HS-27A (cell line): ENCODE results near the gene CTNNA3.

ENCODE experiments used
- DNase-seq: peaks from one replicate; pipeline ENCODE4 v3.0.0-alpha.2; 2012; ENCODE audit warnings: low read depth, missing footprints

Gene CTNNA3

DNA sequence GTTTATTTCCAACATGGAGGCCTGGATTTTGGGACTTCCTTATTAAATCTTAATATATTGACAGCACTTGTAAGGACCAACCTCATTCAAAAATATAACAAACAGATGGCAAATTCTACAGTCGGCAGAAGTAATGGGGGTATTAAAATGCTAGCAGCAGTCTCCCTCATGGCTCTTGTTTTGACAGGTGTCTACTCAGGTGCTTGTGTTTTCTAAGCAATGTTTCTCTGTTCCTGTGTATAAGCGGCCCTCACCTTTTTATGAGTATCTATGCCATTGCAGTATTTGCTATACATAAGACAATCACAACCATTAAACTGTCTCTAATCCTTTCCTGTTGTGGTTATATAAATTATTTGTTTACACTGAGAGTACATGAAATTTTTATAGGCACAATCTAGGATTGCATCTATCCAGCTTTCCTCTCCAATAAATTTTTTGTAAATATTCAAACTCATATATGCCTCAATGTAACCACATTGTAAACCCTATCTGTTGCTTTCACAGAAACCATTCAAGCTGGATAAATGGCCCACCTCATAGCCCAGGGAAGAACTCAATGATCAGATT lies 835.5 kb downstream of the CTNNA3 start:
- no peak for DNase-seq

DNA sequence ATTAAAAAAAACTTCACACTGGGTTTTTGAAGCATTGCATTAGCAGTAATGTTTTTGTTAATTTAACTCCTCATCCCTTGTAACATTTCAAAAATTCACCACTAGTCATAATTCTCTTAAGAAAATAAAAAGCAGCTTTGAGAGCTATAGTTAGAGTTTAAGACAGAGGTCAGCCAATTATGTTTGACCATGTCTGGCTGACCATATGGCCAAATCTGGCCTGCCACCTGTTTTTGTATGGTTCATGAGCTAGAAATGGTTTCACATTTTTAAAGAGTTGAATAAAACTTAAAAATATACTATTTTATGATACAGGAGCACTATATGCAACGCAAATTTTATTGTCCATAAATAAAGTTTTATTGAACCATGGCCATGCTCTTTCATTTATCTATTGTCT lies 843.2 kb downstream of the CTNNA3 start:
- no peak for DNase-seq

DNA sequence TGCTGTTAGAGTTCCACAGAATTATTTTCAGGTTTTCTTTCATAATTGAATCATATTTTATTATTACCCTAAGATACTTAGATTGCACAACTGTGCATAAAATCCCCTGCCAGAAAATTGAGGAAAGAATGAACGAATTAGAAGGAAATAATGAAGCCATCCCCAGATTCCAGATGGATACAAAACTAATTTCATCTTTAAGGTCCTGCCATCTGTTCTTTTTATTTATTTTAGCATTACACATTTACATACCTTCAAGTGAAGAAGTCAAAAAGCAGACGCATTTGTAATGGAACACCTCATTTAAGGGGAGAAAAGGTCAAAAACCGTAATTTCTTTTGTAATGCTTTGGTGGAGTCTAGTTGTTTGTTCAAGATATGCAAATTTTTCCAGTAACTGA lies 847.1 kb downstream of the CTNNA3 start:
- no peak for DNase-seq

DNA sequence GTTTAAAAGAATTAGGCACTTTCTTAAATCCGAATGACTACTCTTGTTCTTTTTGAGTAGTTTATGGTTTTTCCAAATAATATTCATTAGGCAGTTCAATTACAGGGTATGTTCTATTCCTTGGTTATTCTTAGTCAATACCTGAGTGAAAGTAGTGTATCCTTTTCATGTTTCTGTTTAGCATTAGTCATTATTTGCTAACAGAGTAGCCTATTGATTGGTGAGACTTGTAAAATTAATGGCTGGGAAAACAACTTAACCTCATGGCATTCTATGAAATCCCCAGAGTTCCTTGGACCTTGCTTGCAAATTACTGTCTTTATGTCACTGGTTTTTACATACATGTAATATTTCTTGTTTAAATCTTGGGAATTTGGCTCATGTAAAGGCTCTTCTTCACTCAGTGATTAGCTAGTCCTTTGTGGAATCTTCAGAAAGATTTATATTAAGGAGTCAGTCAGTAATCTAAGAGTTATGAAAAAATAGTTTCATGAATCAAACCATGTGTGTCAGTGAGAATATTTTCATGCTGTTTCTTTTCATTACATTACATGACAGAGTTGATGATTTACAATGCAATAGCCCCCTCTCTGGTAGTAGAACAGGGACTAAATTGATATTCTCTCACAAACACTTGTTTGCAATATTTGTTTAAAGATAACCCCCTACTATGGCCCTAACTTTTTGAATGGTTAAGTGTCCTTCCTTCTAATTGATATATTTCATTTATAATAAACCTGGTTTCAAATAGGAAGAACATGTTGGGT lies 851.6 kb downstream of the CTNNA3 start:
- DNase-seq: no peak

DNA sequence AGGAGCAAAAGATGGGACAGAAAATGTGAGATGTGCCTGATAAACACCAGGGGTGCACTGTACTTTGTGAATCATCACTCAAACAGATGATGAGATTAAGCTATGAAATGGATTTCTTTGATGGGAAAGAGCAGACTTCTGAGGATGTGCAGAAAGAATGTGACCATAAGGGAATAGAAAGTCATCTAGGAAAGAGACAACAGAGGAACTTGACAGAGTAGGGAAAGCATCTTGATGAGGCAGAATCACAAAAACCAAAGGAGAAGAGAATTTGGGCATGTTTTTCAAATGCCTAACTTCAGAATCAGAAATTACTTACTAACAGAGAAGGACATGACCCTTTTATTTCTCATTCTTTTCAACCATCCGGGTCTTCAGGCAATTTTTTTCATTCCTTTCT lies 852.6 kb downstream of the CTNNA3 start:
- no peak for DNase-seq

DNA sequence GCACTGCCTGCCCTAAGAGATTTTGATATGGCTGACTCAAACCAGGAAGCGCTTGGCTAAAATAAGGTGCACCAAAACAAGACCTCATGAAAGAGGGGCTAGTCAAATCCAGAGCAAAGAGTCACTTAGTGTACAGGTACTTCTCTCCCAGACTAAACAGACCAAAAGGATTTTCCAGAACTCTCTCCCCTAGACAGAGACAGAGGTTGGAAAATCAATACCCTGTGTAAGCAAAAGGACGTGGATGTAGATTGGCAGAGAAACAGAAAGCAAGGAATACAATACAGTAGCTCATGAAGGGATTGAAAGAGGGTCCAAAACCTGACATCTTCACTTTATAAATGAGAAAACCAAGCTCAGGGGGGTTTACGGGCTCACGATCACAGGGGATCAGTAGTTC lies 853.1 kb downstream of the CTNNA3 start:
- no peak for DNase-seq

DNA sequence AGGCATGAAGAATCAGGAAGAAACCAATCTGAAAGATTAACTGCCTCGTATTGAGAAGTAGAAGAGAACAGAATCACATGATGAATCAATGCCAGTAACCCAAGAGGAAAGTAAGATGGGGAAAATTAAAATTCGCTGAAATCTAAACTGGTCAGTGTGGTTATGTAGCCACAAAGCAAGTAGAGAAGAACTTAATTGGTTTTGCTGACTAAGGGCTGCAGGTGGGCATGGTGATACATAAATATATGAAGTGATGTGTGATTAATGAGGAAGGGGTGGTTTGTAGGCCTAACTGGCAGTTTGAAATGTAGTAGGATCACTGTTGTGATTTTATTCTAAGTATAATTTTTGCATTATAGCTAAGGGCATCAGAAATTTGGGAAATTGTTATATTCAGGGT lies 853.6 kb downstream of the CTNNA3 start:
- no peak for DNase-seq

DNA sequence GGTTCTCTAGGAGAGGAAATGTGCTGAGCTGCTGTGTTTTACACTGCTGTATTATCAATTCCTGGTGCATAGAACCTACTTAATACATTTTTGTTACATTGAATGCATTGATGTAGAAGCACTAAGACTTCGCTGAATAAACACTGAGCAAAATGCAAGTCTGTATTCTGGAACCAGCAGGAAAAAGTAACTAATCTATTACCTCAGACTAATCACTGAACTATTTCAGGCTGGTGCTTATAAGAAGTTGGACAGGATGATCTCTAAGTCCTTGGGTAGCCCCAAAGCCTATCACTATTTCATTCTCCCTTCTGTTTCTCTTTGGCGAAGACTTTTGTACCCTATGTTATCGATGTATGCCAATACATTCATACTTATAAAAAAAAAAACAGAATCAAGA lies 857.3 kb downstream of the CTNNA3 start:
- DNase-seq: no peak

DNA sequence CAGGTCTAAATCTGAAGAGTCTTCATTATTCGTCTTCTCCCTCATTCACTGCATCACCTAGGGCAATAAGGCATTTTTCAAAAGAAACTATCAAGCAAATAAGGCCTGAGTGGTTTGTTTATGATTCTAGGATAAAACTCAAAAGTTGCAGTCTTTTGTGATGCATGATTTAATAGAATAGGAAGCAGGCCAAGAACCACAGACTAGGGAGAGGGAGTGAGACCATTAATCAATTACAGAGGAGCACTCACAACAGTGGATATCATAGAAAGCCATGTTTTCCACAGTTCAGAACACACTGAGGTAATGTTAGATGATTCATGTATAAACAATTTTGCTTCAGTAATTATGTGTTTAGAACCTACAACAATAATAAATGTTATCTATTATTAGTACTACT lies 858.0 kb downstream of the CTNNA3 start:
- DNase-seq: no peak

DNA sequence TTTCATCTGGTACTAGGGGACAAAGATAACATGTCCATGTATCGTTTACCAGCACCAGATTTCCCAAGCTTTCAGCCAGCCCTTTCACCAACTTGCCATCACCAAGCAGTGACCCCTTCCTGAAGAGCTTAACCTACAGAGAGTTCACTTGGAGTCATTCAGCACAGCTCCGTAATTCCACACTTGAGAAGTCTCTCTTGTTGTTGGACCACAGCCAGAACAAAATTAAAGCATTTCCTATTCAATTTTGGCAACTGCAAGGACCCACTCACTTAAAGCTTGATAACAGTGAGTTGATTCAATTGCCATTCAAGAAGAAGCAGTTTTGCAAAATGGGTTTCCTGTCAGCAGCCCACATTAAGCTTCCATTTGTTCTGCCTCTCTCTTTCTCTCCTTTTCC lies 858.7 kb downstream of the CTNNA3 start:
- DNase-seq: no peak

DNA sequence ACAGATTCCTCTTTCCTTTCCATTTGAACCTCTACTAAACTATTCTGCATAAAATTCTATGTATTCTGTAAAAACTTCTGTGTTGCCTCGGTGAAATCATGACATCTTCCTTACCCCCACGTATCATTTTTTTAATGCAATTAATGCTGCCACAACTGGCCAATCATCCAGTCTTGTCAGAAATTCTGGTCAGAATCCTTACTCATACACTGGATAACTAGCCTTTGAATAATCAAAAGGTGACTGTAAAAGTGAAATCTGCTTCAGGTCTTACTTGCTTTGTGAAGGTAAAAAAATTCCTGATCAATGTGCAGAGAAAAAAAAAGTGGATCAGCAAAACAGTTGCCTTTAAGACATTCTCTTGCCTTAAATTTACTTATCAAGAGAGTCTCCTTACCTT lies 859.2 kb downstream of the CTNNA3 start:
- DNase-seq: no peak

DNA sequence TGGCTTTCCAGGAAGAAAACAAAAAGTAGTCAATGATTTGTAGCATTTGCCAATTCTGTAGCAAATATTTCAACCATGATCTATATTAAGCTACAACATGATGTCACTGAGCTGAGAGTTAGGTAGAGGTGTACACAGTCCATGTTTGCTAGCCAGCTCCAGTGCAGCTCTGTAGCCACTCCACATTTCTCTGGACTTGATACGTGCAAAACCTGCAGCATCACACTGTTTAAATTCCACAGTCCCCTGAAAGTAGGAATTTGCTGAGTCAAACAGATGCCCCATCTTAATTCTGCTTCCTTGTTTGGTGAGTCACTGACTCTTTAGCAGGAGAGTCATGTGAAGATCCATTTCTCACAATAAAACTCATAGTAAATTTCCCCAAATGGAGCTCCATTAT lies 859.9 kb downstream of the CTNNA3 start:
- DNase-seq: peak; percentile 5

DNA sequence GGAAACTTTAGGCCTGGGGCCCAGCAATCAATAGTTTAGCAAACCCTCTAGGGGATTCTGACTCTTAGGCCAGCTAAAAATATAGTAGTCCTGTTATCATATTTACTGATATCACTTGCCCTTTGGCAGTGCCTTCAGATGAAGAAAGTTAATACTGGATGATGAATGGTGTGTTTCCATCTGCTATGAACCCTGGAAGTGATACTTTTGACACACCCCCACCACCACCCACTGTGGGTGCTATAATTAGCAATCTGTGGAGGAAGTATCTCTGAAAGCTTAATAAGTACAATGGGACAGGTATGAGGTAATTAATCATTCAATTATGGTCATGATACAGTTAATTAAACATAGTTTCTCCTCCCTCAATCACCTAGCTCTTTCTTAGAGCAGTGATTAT lies 860.6 kb downstream of the CTNNA3 start:
- DNase-seq: no peak

DNA sequence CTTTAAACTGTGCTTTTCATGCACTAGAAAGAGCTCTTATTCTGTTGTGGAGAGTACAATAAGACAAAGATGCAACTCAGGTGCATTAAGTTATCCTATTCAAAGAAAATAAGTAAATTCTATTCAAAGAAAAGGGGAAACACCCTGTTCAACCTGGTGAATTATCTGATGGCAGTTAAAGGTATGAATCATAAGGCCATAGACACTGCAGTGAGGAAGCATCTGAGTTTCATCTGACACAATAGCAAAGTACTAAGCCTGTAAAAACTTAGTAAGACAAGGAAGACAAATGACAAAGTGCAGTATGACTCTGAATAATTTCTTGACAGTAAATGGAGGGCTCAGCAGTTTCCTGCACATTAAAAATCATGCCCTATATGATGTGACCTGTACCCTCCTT lies 861.2 kb downstream of the CTNNA3 start:
- DNase-seq: no peak

DNA sequence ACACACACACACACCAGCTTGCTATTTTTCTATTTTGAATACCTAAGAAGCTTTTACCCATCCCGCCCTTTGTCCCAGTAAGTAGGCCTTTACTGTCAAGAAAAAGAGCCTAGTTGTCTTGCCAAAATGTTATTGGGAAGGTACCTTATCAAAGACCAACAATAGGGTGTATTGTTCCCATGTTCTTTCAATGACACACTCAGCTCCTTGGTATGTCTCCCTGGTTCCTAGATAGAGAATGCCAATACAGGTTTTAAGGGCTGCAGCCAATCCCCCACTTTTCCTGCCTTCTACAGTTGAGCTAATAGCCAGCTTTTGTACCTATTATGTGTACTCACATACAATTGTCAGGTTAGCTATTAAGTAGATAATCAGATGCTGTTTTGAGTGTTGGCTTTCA lies 862.1 kb downstream of the CTNNA3 start:
- no peak for DNase-seq

DNA sequence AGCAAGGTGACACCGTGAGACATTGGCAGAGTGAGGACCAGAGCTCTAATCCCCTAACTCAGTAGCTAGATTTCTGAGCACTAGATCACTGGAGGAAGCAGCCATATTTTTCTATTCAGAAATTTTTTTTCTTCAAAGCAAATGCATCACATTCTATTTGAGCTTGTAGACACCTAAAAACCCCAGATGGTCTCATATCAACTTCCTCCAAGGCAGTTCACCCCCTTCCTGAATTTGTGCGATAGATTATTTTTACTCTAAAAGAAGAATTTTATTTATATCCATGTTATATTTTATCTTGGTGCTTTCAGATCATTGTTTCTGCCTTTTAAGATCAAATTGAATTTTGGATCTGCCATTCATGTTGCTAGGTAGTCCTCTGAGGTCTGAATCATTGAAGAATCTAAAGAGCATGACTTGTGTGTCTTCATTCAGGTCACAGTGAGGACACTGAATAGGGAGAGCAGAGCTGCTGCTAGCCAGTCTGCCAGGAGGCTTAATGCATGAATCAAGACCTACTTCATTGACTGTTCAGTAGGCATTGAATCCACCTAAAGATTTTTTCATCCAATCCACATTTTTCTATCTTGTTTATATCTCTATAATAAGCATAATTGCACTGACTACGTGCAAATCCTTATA lies 863.1 kb downstream of the CTNNA3 start:
- no peak for DNase-seq

DNA sequence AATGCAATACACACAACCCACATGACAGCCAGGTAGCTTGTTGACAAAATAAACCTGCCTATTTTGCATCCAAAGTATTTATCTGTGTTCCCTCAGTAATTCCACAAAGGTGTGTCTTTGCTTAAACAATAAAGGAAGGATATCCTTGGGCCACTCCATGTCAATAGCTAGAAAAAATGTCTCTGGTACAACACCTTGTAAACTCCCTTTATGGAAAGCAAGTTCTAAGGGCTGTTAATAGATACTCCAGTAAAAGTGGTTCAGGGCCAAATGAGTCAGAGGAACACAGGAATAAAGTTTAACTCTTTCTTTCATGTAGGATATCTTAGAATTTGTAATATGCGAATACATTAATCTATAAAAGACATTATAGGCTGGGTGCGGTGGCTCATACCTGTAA lies 867.0 kb downstream of the CTNNA3 start:
- no peak for DNase-seq

DNA sequence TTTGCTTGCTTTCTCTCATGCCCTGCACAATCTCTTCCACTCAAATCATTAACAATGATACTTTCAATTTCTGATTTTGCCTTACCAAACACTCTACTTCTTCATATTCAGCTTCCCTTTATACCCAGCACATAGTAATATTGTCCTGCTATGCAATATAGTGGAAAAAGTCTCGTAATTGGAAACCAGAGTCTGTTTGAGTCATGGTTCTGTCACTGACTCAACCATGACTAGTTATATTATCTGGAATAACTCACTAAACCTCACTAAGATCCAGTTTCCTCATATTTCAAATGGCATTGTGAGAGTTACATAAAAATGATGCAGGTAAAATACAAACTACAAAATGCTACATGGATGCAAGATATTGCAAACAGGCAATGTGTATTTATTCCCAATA lies 868.6 kb downstream of the CTNNA3 start:
- DNase-seq: no peak

DNA sequence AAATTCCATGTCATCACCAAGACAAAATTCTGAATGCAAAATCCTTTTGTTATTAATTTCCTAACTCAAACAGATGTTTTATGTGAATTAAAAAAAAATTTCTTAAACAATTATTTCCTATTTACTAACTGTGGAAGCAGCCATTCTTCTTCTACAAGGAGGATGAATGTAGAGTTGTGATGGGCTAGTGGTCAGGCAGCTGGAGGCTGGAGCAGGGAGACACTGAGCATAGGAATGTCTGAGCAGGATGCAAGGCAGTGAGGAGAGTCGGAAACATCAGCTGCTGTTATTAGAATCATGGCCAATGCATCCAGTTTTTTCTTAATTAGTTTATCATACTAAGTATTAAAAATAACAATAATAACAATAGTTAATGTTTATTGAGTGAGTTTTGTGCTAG lies 872.7 kb downstream of the CTNNA3 start:
- DNase-seq: no peak

DNA sequence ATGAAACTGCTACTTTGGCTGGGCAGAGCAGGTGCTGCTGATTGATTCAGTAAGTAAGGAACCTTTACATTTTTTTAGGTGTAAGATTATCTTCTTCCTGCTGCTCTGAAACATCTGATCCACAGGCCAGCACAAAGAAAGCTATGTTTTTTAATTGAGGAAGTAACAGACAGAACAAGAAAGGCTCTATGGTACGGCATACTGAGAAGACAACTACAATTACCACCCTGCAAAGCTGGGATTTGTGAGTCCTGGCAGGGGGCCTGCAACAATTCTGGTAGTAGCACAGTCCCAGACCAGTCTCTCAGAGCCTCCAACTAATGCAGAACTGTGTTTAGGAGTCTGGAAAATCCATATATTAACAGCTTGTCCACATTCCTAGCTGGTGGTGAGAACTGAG lies 873.2 kb downstream of the CTNNA3 start:
- DNase-seq: no peak

DNA sequence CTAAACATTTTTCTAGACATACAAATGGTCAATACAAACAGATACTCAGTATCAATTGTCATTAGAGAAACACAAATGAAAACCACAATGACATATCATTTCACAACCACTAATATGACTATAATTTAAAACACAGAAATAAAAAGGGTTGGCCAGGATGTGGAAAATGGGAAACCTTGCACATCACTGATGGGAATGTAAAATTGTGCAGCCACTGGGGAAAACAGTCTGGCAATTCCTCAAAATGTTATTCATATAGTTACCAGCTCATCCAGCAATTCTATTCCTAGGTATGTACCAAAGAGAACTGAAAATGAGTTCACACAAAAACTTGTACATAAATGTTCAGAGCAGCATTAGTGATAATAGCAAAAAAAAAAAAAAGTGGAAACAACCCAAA lies 876.3 kb downstream of the CTNNA3 start:
- no peak for DNase-seq

DNA sequence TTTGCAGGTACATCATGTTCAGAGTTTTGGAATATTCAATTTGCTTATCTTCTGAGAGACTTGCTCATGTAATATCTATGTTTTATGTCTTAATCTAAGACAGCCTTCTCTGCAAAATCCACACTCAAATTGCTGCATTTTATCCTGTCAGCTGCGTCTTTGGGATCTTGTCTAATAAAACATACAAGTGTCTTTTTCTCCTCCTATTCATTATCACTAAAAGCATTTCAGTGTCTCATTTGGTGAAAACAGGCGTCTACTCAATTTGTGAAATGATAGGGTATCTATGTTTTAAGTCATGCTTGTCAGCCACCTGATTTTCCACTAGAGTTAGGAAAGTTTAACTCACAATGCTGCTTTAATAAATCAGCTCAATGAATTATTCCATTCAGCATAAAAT lies 882.9 kb downstream of the CTNNA3 start:
- DNase-seq: no peak

DNA sequence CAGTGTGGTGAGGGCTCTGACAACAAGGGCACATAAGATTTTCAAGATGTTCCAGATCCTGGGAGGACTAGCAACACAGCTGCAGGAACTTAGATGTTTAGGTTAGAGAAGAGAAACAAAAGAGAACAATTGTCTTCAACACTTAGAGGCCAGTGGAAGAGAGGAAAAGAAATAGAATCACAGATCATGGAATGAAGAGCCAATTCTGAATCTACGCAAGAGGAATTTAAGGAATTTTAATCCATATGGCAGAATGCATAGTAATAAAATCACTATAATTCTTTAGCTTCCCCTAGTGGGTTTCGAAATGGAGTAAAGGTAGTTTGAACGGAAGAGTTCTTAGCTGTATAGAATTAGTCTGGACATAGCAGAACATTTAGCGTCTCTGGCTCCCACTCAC lies 884.8 kb downstream of the CTNNA3 start:
- DNase-seq: no peak

DNA sequence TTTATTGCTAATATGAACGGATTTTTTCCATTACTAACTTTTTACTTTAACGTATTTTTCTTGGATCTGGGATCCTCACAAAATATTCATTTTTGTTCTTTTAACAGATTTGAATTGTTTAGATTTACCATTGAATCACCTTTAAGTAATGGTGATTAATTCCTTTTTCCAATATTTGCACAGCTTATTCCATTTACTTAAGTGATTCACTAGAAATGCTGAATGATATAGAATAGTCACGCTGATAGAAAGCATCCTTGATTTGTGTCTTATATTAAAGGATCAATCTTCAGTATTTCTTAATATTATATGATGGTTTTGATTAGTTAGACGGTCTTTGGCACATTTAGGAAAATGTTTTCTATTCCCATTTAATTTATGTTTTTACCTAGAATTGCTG lies 886.6 kb downstream of the CTNNA3 start:
- no peak for DNase-seq
